Measurements from ENCODE around the gene SCRG1.

Gene SCRG1

DNA sequence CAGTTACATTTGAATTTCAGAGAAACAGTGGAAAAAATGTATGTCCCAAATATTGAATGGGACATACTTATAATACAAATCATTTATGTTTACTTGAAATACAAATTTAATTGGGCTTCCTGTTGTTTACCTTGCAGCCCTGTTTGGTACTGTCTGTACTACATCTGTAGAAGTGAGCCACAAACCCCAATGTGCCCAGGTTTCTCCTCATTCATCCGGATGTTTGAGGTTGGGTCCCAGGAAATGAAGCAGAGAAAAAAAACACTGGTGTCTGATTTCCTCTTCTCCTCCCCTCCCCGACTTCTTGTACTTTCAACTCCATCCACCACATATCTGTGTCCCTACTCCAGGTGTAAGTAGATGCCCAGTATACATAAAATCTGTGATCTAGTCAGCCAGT is 27.1 kb upstream of the SCRG1 start:
- DNase-seq (ENCODE audit: extremely low spot score), result no peak
- ChIA-PET POLR2A (interaction anchor here (1.8 to 2.4 kb wide), 2 partner anchors 55 to 91 kb away, joined by 6 to 9 read pairs; partner anchors contain the start of genes HMGB2 and SAP30), CTCF (no interaction called here)
- TF ChIP-seq FOXK2 (IDR thresholded peaks at IDR 0.05), result no peak
- TF ChIP-seq ELF4 (IDR thresholded peaks at IDR 0.05), result no peak
- TF ChIP-seq CTBP1 (IDR thresholded peaks at IDR 0.05; ENCODE audit: borderline replicate concordance), result no peak
- TF ChIP-seq ZNF384 (IDR thresholded peaks at IDR 0.05), result no peak
- no peak for TF ChIP-seq FOXA1 (IDR thresholded peaks at IDR 0.05)
- TF ChIP-seq LEF1 (IDR thresholded peaks at IDR 0.05; ENCODE audit: borderline replicate concordance), result no peak
- TF ChIP-seq HDGF (IDR thresholded peaks at IDR 0.05; ENCODE audit: borderline replicate concordance), result no peak
- TF ChIP-seq TARDBP (IDR thresholded peaks at IDR 0.05), result no peak
- no peak for TF ChIP-seq ARNT (IDR thresholded peaks at IDR 0.05)
- no peak for TF ChIP-seq NFRKB (IDR thresholded peaks at IDR 0.05)

DNA sequence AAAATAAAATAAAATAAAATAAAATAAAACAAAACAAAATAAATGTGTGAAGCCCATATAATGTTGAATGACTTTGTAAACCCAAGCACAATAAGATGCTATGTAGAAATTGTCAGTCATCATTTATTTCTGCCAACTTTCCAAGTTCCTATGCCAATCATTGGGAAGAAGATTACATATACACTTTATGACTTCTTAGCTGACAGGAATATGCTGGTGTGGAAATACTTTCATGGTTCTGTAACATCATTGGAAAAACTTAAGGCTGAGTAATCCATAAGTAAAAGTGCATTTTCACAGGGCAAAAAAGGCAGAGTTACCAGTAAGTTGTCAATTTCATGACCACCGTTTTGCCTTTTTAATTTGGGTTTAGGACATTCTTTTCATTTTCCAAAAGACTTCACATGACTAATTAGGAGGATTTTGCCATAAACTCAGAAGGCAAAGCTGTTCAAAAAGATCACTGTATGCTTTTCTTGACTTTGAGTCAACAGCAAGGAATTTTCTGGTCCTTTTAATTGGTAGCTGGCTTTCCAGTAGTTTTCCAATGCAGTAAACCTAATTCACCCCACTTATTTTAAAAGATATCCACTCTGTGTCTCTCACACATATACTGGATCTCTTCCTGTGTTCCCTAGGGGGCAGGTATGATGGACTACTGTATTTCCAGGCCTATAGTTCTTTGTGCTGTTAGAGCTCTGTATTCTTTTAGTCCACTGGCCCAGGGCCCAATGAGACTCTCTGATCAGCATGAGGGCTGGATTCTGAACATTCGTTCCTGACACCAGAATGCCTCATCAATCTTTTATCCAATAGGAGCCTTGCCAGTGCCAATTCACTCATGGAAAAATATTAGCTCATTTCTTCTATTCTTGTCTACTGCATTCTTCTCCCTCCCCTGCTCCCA is 26.2 kb upstream of the SCRG1 start:
- ChIA-PET CTCF (no interaction called here), POLR2A (interaction anchor here (1.8 to 2.4 kb wide), 2 partner anchors 54 to 90 kb away, joined by 6 to 9 read pairs; partner anchors contain the start of genes HMGB2 and SAP30)
- TF ChIP-seq FOXA1 (IDR thresholded peaks at IDR 0.05) (no peak), ZNF384 (IDR thresholded peaks at IDR 0.05) (no peak), BHLHE40 (IDR thresholded peaks at IDR 0.05; ENCODE audit: borderline replicate concordance) (no peak), CTBP1 (IDR thresholded peaks at IDR 0.05; ENCODE audit: borderline replicate concordance) (no peak), ARNT (IDR thresholded peaks at IDR 0.05) (no peak), HDGF (IDR thresholded peaks at IDR 0.05; ENCODE audit: borderline replicate concordance) (no peak), TARDBP (IDR thresholded peaks at IDR 0.05) (no peak), NFRKB (IDR thresholded peaks at IDR 0.05) (no peak), FOXM1 (IDR thresholded peaks at IDR 0.05; ENCODE audit: borderline replicate concordance) (no peak), LEF1 (IDR thresholded peaks at IDR 0.05; ENCODE audit: borderline replicate concordance) (no peak), ELF4 (IDR thresholded peaks at IDR 0.05) (no peak), L3MBTL2 (conservative IDR thresholded peaks at IDR 0.05) (no peak), FOXK2 (IDR thresholded peaks at IDR 0.05) (no peak)
- TF ChIP-seq, protein P1, sequence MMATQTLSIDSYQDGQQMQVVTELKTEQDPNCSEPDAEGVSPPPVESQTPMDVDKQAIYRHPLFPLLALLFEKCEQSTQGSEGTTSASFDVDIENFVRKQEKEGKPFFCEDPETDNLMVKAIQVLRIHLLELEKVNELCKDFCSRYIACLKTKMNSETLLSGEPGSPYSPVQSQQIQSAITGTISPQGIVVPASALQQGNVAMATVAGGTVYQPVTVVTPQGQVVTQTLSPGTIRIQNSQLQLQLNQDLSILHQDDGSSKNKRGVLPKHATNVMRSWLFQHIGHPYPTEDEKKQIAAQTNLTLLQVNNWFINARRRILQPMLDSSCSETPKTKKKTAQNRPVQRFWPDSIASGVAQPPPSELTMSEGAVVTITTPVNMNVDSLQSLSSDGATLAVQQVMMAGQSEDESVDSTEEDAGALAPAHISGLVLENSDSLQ (IDR thresholded peaks at IDR 0.05), result no peak
- no peak for DNase-seq (ENCODE audit: extremely low spot score)

DNA sequence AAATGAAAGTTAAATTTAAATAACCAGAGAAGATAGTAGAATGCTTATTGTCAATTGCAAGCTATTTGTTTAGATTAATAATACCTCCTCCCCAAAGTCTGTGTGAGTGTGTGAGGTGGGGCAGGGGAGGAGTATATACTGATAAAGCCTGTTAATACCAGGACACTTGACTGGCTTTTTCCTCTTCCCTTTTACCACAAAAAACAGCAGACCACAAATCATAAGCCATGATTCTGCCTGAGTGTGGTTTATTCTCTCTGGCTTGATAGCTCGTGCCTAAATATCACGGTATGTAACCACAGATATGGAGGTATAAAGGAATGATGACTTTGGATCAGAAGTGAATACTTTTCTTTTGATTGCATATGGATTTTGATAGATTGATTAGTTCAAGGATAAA is 21.9 kb upstream of the SCRG1 start:
- ChIA-PET CTCF (interaction anchor here (0.6 to 2.7 kb wide), 36 partner anchors 8 to 730 kb away, joined by 3 to 14 read pairs (median 4); partner anchors contain the start of gene SAP30), POLR2A (interaction anchor here (0.7 to 2.3 kb wide), 3 partner anchors 52 to 86 kb away, joined by 3 to 11 read pairs (median 4); partner anchors contain the start of gene HMGB2)
- DNase-seq (ENCODE audit: extremely low spot score), result no peak
- TF ChIP-seq FOXA1 (IDR thresholded peaks at IDR 0.05) (no peak), LEF1 (IDR thresholded peaks at IDR 0.05; ENCODE audit: borderline replicate concordance) (no peak), FOXM1 (IDR thresholded peaks at IDR 0.05; ENCODE audit: borderline replicate concordance) (no peak), NFRKB (IDR thresholded peaks at IDR 0.05) (no peak), ELF4 (IDR thresholded peaks at IDR 0.05) (no peak), L3MBTL2 (conservative IDR thresholded peaks at IDR 0.05) (no peak), FOXK2 (IDR thresholded peaks at IDR 0.05) (no peak), ZNF384 (IDR thresholded peaks at IDR 0.05) (no peak), SP1 (IDR thresholded peaks at IDR 0.05) (no peak)
- TF ChIP-seq, protein P1 (IDR thresholded peaks at IDR 0.05), result no peak

DNA sequence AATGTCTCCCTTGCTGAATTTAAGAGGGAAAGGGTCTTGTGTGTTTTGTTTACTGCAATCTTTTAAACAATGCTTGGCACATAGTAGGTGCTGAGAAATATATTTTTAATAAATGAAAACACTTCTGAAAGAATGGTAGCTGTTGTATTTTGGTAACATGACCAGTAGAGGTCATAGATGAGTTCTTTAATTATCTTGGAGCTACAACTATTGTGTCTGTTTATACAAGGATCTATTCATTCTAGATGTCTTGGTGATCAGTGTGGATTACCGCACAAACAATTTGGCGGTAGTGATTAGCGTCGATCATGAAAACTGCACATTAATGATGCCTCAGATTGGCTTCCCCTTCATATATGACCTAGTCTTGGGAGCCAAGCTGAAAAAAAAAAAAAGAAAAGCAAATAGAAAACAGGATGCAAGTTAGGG is 21.4 kb upstream of the SCRG1 start:
- peak; percentile 30 for DNase-seq (ENCODE audit: extremely low spot score)

DNA sequence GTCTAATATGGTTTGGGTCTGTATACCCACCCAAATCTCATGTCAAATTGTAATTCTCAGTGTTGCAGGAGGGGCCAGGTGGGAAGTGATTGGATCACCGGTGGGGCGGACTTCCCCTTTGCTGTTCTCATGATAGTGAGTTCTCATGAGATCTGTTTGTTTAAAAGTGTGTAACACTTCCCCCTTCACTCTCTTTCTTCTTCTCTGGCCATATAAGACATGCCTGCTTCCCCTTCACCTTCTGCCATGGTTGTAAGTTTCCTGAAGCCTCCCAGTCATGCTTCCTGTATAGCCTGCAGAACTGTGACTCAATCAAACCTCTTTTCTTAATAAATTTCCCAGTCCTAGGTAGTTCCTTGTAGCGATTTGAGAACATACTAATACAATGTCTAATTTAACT is 19.7 kb upstream of the SCRG1 start:
- ChIA-PET POLR2A (interaction anchor here (1.1 kb wide), 1 partner anchor 86 kb away, joined by 3 read pairs; no protein-coding TSS in a partner anchor), CTCF (interaction anchor here (2.1 kb wide), 1 partner anchor 117 kb away, joined by 8 read pairs; no protein-coding TSS in a partner anchor)
- DNase-seq (ENCODE audit: extremely low spot score), result no peak
- TF ChIP-seq, protein P1 (IDR thresholded peaks at IDR 0.05), result no peak
- no peak for TF ChIP-seq SP1 (IDR thresholded peaks at IDR 0.05)
- no peak for TF ChIP-seq FOXM1 (IDR thresholded peaks at IDR 0.05; ENCODE audit: borderline replicate concordance)
- TF ChIP-seq SUZ12 (IDR thresholded peaks at IDR 0.05), result no peak
- TF ChIP-seq BHLHE40 (IDR thresholded peaks at IDR 0.05; ENCODE audit: borderline replicate concordance), result no peak
- TF ChIP-seq TARDBP (IDR thresholded peaks at IDR 0.05), result no peak
- TF ChIP-seq FOXA1 (IDR thresholded peaks at IDR 0.05), result no peak
- TF ChIP-seq LEF1 (IDR thresholded peaks at IDR 0.05; ENCODE audit: borderline replicate concordance), result no peak
- no peak for TF ChIP-seq ARNT (IDR thresholded peaks at IDR 0.05)

More for the DNA sequence above, 21.4 kb upstream of the SCRG1 start:
- POLR2A ChIA-PET, result interaction anchor here (0.7 to 2.3 kb wide), 3 partner anchors 51 to 86 kb away, joined by 3 to 11 read pairs (median 4); partner anchors contain the start of gene HMGB2
- CTCF ChIA-PET, result interaction anchor here (0.6 to 2.7 kb wide), 34 partner anchors 8 to 731 kb away, joined by 3 to 14 read pairs (median 4); partner anchors contain the start of gene SAP30
- TF ChIP-seq ZNF384 (IDR thresholded peaks at IDR 0.05) (peak; percentile 69), NFRKB (IDR thresholded peaks at IDR 0.05) (no peak), CTBP1 (IDR thresholded peaks at IDR 0.05; ENCODE audit: borderline replicate concordance) (no peak)

Measured in HEK293T (cell line).